Heart left ventricle (tissue), 13 donors: ENCODE results near the gene CEP128.

Experiments
- POLR2A ChIP-seq, 2 donors: fragments of 450-650 bp; IDR thresholded peaks; one replicate each; pipeline ENCODE4 v1.6.1; 2017; ENCODE audit warnings: antibody characterized with exemption in 2 of 2, mild to moderate bottlenecking in 2 of 2, moderate library complexity in 2 of 2
- TF ChIP-seq, protein P1 (sequence below), 12 donors: fragments of 200-600 bp; sonication (generic) in 4 of 12; IDR thresholded peaks; one replicate each; pipeline versions ENCODE4 v1.5.0 to v1.8.0; 2018 to 2022; ENCODE audit warnings: antibody characterized with exemption in 12 of 12, mild to moderate bottlenecking in 5 of 12
- donor health status: ischemic (EF 13 %, LVEDD 7.1; RV severe dilation, severe dysfunction).
- donor health status: DM: no; HTN: yes; CAD: no.
- donor health status: DM: no; HTN: no; CAD: no.
- donor health status: ischemic (EF 25% LVEDD 6.9; RV normal size, moderate dysfunction).
- donor health status: ischemic (EF 25% LVEDD 5.7; RV mildly dilated, moderate dysfunction).
- donor health status: ischemic (EF 35%, LVEDD 5.7; RV mildly dilated, moderate dysfunction).
- donor health status: nonischemic (EF 11% LVEDD 7.7; RV severe dilation, severe dysfunction).
- donor health status: DM: yes; HTN: yes; CAD: no.
- donor health status: PGD.
- donor health status: ischemic (EF 29% LVEDD 5.4; RV normal size, mild dysfunction).
- donor health status: nonischemic (EF 23%, LVEDD 6.1; RV moderate dilation, normal function).

GRCh38 chr14:80658733-80659132, 282.8 kb downstream of the CEP128 start:
- TF ChIP-seq, protein P1, sequence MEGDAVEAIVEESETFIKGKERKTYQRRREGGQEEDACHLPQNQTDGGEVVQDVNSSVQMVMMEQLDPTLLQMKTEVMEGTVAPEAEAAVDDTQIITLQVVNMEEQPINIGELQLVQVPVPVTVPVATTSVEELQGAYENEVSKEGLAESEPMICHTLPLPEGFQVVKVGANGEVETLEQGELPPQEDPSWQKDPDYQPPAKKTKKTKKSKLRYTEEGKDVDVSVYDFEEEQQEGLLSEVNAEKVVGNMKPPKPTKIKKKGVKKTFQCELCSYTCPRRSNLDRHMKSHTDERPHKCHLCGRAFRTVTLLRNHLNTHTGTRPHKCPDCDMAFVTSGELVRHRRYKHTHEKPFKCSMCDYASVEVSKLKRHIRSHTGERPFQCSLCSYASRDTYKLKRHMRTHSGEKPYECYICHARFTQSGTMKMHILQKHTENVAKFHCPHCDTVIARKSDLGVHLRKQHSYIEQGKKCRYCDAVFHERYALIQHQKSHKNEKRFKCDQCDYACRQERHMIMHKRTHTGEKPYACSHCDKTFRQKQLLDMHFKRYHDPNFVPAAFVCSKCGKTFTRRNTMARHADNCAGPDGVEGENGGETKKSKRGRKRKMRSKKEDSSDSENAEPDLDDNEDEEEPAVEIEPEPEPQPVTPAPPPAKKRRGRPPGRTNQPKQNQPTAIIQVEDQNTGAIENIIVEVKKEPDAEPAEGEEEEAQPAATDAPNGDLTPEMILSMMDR (IDR thresholded peaks at IDR 0.05): no peak
- no peak for TF ChIP-seq POLR2A (IDR thresholded peaks at IDR 0.05)
